Activated B cell treated with CpG ODN at 0.5 μM for 24 hours (primary cell): Measurements from ENCODE around the gene RPL15. TPM values are rescaled to one million over a fixed set of nuclear protein-coding genes. Genes with fewer than 3 reads are reported as not detected.

Source experiments
- ATAC-seq: fragments of 200-7000 bp; cut with Tn5 transposase; one replicate; pipeline ENCODE4 v1.10.0; 2021; ENCODE audit warnings: low read depth, mild to moderate bottlenecking, moderate library complexity
- CTCF ChIA-PET: fragments of 350-600 bp; sonication (Branson Sonifier 250); formaldehyde crosslinking; loops from one replicate; lab custom pipeline; 2021; ENCODE audit warnings: antibody characterized with exemption; lab: Charles Lee
- POLR2A ChIA-PET: fragments of 350-600 bp; sonication (Branson Sonifier 250); formaldehyde crosslinking; loops from one replicate; lab custom pipeline; 2021; ENCODE audit warnings: antibody characterized with exemption; lab: Charles Lee
- DNase-seq: peaks from one replicate; pipeline ENCODE4 v3.0.0; 2022
- H3K27ac Mint-ChIP-seq: one replicate; pipeline ENCODE4 v1.8.0; 2020; ENCODE audit warnings: mixed read lengths
- H3K27me3 Mint-ChIP-seq: one replicate; pipeline ENCODE4 v1.8.0; 2021; ENCODE audit warnings: mixed read lengths
- H3K36me3 Mint-ChIP-seq: one replicate; pipeline ENCODE4 v1.8.0; 2021; ENCODE audit warnings: low read depth, mixed read lengths
- H3K4me1 Mint-ChIP-seq: one replicate; pipeline ENCODE4 v1.8.0; 2021; ENCODE audit warnings: mixed read lengths
- H3K4me3 Mint-ChIP-seq: one replicate; pipeline ENCODE4 v1.8.0; 2020; ENCODE audit warnings: mild to moderate bottlenecking, mixed read lengths
- H3K9me3 Mint-ChIP-seq: one replicate; pipeline ENCODE4 v1.8.0; 2020; ENCODE audit warnings: mixed read lengths
- intact Hi-C: fragments of 100-400 bp; cut with micrococcal nuclease; formaldehyde crosslinking; loops from one replicate; pipeline ENCODE4 v1.15.1; 2024
- total RNA-seq: library from RNA; stranded (reverse); gene quantifications from 2 replicates; pipeline ENCODE4 v1.2.3, GENCODE V29; 2022
- TF ChIP-seq, protein P1 (sequence below): fragments of 200-600 bp; IDR thresholded peaks from one replicate; pipeline ENCODE4 v1.8.0; 2022; ENCODE audit warnings: antibody characterized with exemption, mild to moderate bottlenecking

RPL15 gene
- total RNA-seq, 1 donor from 2014 or later: 2,710 TPM

DNA sequence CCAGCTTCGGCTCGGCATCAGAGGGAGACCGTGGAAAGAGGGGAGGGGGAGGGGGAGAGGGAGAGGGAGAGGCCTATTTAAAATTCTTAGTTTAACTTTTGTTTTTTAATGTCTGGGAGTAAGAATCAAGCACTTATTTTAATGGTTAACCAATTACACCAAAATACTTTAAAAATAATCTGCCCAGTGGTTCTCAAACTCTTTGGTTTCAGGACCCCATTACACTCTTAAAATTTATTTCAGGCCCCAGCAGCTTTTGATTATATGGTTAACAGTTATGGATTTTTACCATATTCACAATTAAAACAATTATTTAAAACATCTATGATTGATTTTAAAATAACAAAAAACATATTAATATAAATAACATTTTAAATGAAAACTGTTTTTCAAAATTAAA, 44.6 kb upstream of the RPL15 start:
- H3K4me1 Mint-ChIP-seq: peaks cover 36% of the 10 kb centered on the region
- CTCF ChIA-PET: no interaction called here
- H3K27me3 Mint-ChIP-seq: no peaks in the 10 kb centered on the region
- no peak overlapping the region for H3K4me3 Mint-ChIP-seq
- H3K27ac Mint-ChIP-seq: no peak overlapping the region
- H3K9me3 Mint-ChIP-seq: no peaks in the 10 kb centered on the region
- POLR2A ChIA-PET: no interaction called here
- H3K36me3 Mint-ChIP-seq: peaks cover 3% of the 10 kb centered on the region
- ATAC-seq: no peak
- TF ChIP-seq, protein P1, sequence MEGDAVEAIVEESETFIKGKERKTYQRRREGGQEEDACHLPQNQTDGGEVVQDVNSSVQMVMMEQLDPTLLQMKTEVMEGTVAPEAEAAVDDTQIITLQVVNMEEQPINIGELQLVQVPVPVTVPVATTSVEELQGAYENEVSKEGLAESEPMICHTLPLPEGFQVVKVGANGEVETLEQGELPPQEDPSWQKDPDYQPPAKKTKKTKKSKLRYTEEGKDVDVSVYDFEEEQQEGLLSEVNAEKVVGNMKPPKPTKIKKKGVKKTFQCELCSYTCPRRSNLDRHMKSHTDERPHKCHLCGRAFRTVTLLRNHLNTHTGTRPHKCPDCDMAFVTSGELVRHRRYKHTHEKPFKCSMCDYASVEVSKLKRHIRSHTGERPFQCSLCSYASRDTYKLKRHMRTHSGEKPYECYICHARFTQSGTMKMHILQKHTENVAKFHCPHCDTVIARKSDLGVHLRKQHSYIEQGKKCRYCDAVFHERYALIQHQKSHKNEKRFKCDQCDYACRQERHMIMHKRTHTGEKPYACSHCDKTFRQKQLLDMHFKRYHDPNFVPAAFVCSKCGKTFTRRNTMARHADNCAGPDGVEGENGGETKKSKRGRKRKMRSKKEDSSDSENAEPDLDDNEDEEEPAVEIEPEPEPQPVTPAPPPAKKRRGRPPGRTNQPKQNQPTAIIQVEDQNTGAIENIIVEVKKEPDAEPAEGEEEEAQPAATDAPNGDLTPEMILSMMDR: no peak
- intact Hi-C loops: no loop called here
- no peak for DNase-seq

DNA sequence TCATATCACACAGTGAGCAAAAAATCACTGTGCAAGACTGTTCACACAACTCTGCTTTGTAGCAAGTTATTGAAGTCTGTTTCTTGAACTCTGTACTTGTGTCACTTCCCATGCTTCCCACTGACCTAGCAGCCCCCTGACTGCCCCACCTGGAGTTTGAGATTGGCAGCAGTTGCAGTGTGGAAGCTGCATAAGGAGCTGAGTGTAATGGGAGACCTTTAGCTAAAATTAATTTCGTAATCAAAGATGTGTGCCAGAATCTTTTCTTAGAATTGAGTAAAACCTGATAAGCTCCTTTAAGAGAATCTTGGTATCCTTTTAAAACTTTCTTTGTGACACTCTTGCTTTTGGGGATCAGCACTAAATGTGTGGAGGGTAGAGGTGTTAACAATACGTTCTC, 43.0 kb upstream of the RPL15 start:
- TF ChIP-seq, protein P1: no peak
- no peak overlapping the region for H3K27ac Mint-ChIP-seq
- DNase-seq (no peak), ATAC-seq (no peak)
- intact Hi-C loops: no loop called here
- ChIA-PET POLR2A (no interaction called here), CTCF (interaction anchor here (1.0 kb wide), 1 partner anchor 9 kb away, joined by 3 read pairs; no protein-coding TSS in a partner anchor)
- H3K27me3 Mint-ChIP-seq: no peaks in the 10 kb centered on the region
- H3K4me3 Mint-ChIP-seq: no peak overlapping the region
- H3K4me1 Mint-ChIP-seq: peaks cover 33% of the 10 kb centered on the region
- H3K36me3 Mint-ChIP-seq: peaks cover 6% of the 10 kb centered on the region
- no peaks in the 10 kb centered on the region for H3K9me3 Mint-ChIP-seq

GRCh38 chr3:23874359-23875112, 42.4 kb upstream of the RPL15 start:
- Mint-ChIP-seq H3K9me3 (no peaks in the 10 kb centered on the region), H3K27me3 (no peaks in the 10 kb centered on the region), H3K36me3 (peaks cover 11% of the 10 kb centered on the region), H3K4me3 (no peak overlapping the region), H3K4me1 (peaks cover 37% of the 10 kb centered on the region), H3K27ac (no peak overlapping the region)
- TF ChIP-seq, protein P1: no peak
- no peak for DNase-seq
- ChIA-PET POLR2A (interaction anchor here (0.5 kb wide), 1 partner anchor 27 kb away, joined by 5 read pairs; no protein-coding TSS in a partner anchor), CTCF (interaction anchor here (1.0 to 1.3 kb wide), 2 partner anchors 10 to 14 kb away, joined by 3 to 5 read pairs; no protein-coding TSS in a partner anchor)
- ATAC-seq: no peak
- intact Hi-C loops: no loop called here

- no peak for ATAC-seq
- peaks cover 37% of the 10 kb centered on the region for H3K4me1 Mint-ChIP-seq
- H3K4me3 Mint-ChIP-seq: no peak overlapping the region
- ChIA-PET POLR2A (no interaction called here), CTCF (interaction anchor here (1.3 kb wide), 1 partner anchor 13 kb away, joined by 5 read pairs; no protein-coding TSS in a partner anchor)
- DNase-seq: no peak
- H3K27ac Mint-ChIP-seq: no peak overlapping the region
- no peaks in the 10 kb centered on the region for H3K27me3 Mint-ChIP-seq
- intact Hi-C loops: no loop called here
- TF ChIP-seq, protein P1: no peak
- H3K36me3 Mint-ChIP-seq: peaks cover 11% of the 10 kb centered on the region
- H3K9me3 Mint-ChIP-seq: no peaks in the 10 kb centered on the region
Observed at GRCh38 chr3:23875113-23875725, 41.7 kb upstream of the RPL15 start.

DNA sequence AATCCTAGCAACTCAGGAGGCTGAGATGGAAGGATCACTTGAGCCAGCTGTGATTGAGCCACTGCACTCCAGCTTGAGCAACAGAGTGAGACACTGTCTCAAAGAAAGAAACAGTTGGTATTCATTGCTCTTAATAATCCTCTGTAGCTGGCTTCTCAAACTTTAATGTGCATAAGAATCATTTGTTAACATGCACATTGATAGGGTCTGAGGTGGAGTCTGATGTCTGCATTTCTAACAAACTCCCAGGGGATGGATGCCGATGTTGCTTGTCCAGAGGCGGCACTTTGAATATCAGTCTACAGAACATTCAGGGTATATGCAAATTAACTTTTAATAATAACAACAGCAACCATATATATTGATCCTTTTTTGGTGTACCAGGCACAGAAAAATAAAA, 40.0 kb upstream of the RPL15 start:
- ATAC-seq (no peak), DNase-seq (no peak)
- Mint-ChIP-seq H3K27ac (no peak overlapping the region), H3K9me3 (no peaks in the 10 kb centered on the region), H3K4me3 (no peak overlapping the region), H3K27me3 (no peaks in the 10 kb centered on the region), H3K4me1 (peaks cover 52% of the 10 kb centered on the region), H3K36me3 (peaks cover 19% of the 10 kb centered on the region)
- ChIA-PET CTCF (interaction anchor here (0.5 to 1.4 kb wide), 3 partner anchors 15 to 45 kb away, joined by 3 read pairs; no protein-coding TSS in a partner anchor), POLR2A (interaction anchor here (0.6 to 1.1 kb wide), 2 partner anchors 40 to 70 kb away, joined by 4 read pairs; partner anchors contain the start of genes NKIRAS1 and RPL15)
- intact Hi-C loops: no loop called here
- TF ChIP-seq, protein P1: no peak
